Measurements from ENCODE around the gene MCM3AP. TPM values are rescaled to one million over a fixed set of nuclear protein-coding genes. Genes with fewer than 3 reads are reported as not detected.

Gene MCM3AP
- total RNA-seq, 2 experiments from 2014 or later = 94.3 to 96.5 TPM

DNA sequence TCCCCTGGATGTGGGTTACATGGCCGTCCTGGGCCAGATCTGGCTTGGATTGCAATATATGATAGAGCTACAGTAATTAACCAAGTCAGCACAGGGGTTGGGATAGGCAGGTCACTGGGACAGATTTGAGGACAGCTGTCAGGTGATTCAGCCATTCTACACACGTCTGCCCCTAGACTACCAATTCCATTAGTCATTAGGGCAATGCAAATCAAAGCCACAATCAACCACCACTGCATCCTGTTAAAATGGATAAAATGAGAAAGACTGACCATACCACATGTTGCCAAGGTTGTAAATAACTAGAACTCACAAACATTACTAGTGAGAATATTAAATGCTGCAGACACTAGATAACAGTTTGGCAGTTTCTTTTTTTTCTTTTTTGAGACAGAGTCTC is 22.2 kb upstream of the MCM3AP start:
- no peak for DNase-seq
- Mint-ChIP-seq H3K36me3 (ENCODE audit: low read depth) (peaks cover 14% of the 10 kb centered on the region), H3K9me3 (no peaks in the 10 kb centered on the region), H3K27ac (no peak overlapping the region), H3K4me3 (no peak overlapping the region), H3K27me3 (no peaks in the 10 kb centered on the region), H3K4me1 (ENCODE audit: low read depth) (no peaks in the 10 kb centered on the region)
- intact Hi-C loops (cut with DNase I, micrococcal nuclease) = no loop called here
- no peaks in the 10 kb centered on the region for H3K27me3 ChIP-seq (ENCODE audit: control insufficient read depth in 1 of 2, insufficient read depth in 2 of 2, low read length in 2 of 2)
- ChIA-PET POLR2A (no interaction called here), CTCF (no interaction called here)
- TF ChIP-seq CTCF (IDR thresholded peaks at IDR 0.05) = no peak
- H3K4me1 ChIP-seq (ENCODE audit: insufficient read depth, low read length) = no peaks in the 10 kb centered on the region
- no peak for ATAC-seq (ENCODE audit: poor library complexity)
- no peak overlapping the region for H3K4me3 ChIP-seq (ENCODE audit: low read length)
- H3K9me3 ChIP-seq (ENCODE audit: control insufficient read depth in 1 of 2, insufficient read depth in 1 of 2, low read length in 2 of 2) = peaks cover 0 to 3% of the 10 kb centered on the region in 2 experiments
- peaks cover 5% of the 10 kb centered on the region for H3K36me3 ChIP-seq (ENCODE audit: insufficient read depth, low read length)
- no peak overlapping the region for H3K27ac ChIP-seq (ENCODE audit: low read depth in 1 of 2, low read length in 2 of 2)

DNA sequence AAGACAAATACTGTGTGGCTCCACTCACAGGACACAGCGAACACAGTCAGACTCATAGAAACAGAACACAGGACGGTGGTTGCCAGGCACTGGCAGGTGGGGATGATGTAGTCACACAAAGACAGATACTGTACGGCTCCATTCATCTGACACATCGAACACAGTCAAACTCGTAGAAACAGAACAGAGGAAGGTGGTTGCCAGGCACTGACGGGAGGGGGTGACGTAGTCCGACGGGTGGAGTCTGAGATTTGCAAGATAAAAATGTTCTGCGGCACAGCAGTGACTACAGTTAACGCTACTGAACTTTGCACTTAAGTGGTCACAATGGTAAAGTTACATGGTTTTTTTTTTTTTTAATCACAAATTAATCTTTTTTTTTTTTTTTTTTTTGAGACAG is 19.5 kb upstream of the MCM3AP start:
- Histone ChIP-seq H3K9me3 (ENCODE audit: control insufficient read depth in 1 of 2, insufficient read depth in 1 of 2, low read length in 2 of 2) (no peaks in the 10 kb centered on the region), H3K27ac (ENCODE audit: low read depth in 1 of 2, low read length in 2 of 2) (no peak overlapping the region), H3K27me3 (ENCODE audit: control insufficient read depth in 1 of 2, insufficient read depth in 2 of 2, low read length in 2 of 2) (no peaks in the 10 kb centered on the region), H3K4me3 (ENCODE audit: low read length) (no peak overlapping the region), H3K4me1 (ENCODE audit: insufficient read depth, low read length) (no peaks in the 10 kb centered on the region), H3K36me3 (ENCODE audit: insufficient read depth, low read length) (peaks cover 5% of the 10 kb centered on the region)
- H3K36me3 Mint-ChIP-seq (ENCODE audit: low read depth) = peaks cover 19% of the 10 kb centered on the region
- no peak for TF ChIP-seq CTCF (IDR thresholded peaks at IDR 0.05)
- DNase-seq (peak in 2 of 14 experiments; percentile 15 to 20), ATAC-seq (ENCODE audit: poor library complexity) (peak; percentile 24)
- CTCF ChIA-PET = no interaction called here
- no peaks in the 10 kb centered on the region for H3K27me3 Mint-ChIP-seq
- no peak overlapping the region for H3K27ac Mint-ChIP-seq
- POLR2A ChIA-PET = no interaction called here
- H3K4me1 Mint-ChIP-seq (ENCODE audit: low read depth) = no peaks in the 10 kb centered on the region
- no peak overlapping the region for H3K4me3 Mint-ChIP-seq
- no peaks in the 10 kb centered on the region for H3K9me3 Mint-ChIP-seq
- intact Hi-C loops (cut with DNase I, micrococcal nuclease) = no loop called here

DNA sequence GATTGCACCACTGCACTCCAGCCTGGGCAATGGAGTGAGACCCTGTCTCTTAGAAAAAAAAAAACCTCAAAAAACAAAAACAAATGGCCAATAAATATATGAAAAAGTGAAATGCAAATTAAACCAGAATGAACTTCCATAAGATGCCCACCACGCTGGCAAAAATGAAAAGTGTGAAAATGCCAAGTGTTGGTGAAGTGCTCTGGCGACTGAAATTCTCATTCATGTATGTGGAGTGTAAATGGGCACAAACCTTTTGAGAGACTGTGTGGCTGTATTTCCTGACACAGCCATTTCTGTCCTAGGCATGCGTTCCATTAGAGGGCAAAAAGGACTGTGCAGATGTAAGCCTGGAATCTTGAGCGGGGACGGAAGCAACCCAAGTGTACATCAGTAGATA is 19.0 kb upstream of the MCM3AP start:
- Histone ChIP-seq H3K9me3 (ENCODE audit: control insufficient read depth in 1 of 2, insufficient read depth in 1 of 2, low read length in 2 of 2) (no peaks in the 10 kb centered on the region), H3K27me3 (ENCODE audit: control insufficient read depth in 1 of 2, insufficient read depth in 2 of 2, low read length in 2 of 2) (no peaks in the 10 kb centered on the region), H3K27ac (ENCODE audit: low read depth in 1 of 2, low read length in 2 of 2) (no peak overlapping the region), H3K4me3 (ENCODE audit: low read length) (no peak overlapping the region), H3K4me1 (ENCODE audit: insufficient read depth, low read length) (no peaks in the 10 kb centered on the region), H3K36me3 (ENCODE audit: insufficient read depth, low read length) (peaks cover 5% of the 10 kb centered on the region)
- Mint-ChIP-seq H3K36me3 (ENCODE audit: low read depth) (peaks cover 19% of the 10 kb centered on the region), H3K27me3 (no peaks in the 10 kb centered on the region), H3K27ac (no peak overlapping the region), H3K4me1 (ENCODE audit: low read depth) (no peaks in the 10 kb centered on the region), H3K9me3 (no peaks in the 10 kb centered on the region), H3K4me3 (no peak overlapping the region)
- POLR2A ChIA-PET = no interaction called here
- CTCF ChIA-PET = no interaction called here
- no peak for DNase-seq
- no peak for TF ChIP-seq CTCF (IDR thresholded peaks at IDR 0.05)
- no peak for ATAC-seq (ENCODE audit: poor library complexity)
- intact Hi-C loops (cut with DNase I, micrococcal nuclease) = no loop called here

All from CD4-positive, alpha-beta T cell (primary cell).